ENCODE data around the gene CRABP1.

- TF ChIP-seq CTCF (conservative IDR thresholded peaks at IDR 0.05 in 1 of 2, IDR thresholded peaks at IDR 0.05 in 1 of 2; ENCODE audit: extremely low read depth in 1 of 2, insufficient read depth in 1 of 2, low read depth in 1 of 2, low read length in 2 of 2) (no peak), EZH2 (IDR thresholded peaks at IDR 0.05; ENCODE audit: borderline replicate concordance, low read length) (no peak)
Observed at GRCh38 chr15:78338781-78339180, 1.4 kb upstream of the CRABP1 start.

Measured in mammary epithelial cell (primary cell).